HG03139 (cell line): ENCODE data around the gene WDFY2.

Source experiments
- ATAC-seq: cut with Tn5 transposase; IDR thresholded peaks from one replicate; pipeline ENCODE4 v1.9.1; 2021; ENCODE audit not compliant: unreplicated experiment

WDFY2 gene

GRCh38 chr13:51784097-51784496, 199.8 kb downstream of the WDFY2 start:
- ATAC-seq: no peak

GRCh38 chr13:51785712-51786424, 201.6 kb downstream of the WDFY2 start:
- ATAC-seq: no peak

- no peak for ATAC-seq
Observed at GRCh38 chr13:51786425-51787265, 202.4 kb downstream of the WDFY2 start.

GRCh38 chr13:51793570-51794271, 209.5 kb downstream of the WDFY2 start:
- peak; percentile 56 for ATAC-seq

GRCh38 chr13:51794964-51795363, 210.7 kb downstream of the WDFY2 start:
- ATAC-seq: no peak

- no peak for ATAC-seq
Observed at GRCh38 chr13:51795419-51795818, 211.2 kb downstream of the WDFY2 start.

DNA sequence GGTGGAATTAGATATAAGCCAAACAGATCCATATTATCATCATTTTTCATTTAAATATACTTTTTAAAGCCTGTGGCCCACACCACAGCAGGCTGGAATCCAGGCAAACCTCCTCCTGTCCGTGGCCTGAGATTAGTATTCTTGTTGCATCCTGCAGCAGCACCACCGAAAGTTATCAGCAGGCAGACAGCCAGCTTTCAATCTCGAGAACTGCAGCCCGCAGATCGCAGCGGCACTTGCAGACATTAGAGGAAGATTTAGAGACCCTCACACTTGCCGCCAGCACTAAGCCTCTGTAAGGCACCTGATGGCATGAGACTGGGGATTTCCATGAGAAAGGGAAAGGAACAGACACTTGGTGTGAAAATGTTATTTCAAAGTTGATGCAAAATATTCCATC, 212.3 kb downstream of the WDFY2 start:
- no peak for ATAC-seq

DNA sequence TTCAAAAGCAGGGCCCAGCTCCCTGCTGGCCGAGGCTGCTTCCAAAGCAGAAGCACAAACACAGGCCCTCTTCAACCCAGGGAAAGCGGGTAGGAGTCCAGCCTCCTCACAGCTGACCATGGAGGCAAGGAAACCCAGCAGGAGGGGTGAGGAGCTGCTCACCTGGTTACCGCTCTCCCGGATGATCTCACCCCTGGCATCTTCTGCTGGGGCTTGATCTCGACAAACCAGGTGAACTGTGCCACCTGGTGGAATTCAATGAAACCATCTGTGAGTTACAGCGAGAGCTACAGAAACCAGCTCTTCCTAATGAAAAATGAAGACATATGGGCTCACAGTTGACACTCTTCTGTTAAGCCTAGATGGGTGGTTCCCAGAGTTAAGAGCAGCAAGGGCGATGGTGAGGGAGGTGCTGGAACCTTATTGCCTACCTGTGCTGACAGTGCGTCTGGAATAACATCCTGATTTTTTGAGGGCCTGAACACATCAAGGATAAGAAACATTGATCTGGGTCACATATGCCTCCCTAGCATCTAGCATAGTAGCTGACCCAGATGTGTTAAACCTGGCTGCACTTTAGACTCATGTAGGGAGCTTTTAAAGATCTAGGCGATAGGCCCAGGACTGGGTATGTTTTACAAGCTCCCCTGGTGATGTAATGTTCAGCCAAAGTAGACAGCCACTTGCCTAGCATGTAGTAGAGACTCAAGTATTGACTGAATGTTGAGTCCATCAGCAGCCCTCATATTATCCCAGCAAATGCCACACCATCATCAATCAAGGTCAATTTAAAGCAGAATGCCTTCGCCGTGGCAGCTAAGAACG, 213.6 kb downstream of the WDFY2 start:
- ATAC-seq: no peak

- ATAC-seq: no peak
Observed at GRCh38 chr13:51799261-51799660, 215.0 kb downstream of the WDFY2 start.

DNA sequence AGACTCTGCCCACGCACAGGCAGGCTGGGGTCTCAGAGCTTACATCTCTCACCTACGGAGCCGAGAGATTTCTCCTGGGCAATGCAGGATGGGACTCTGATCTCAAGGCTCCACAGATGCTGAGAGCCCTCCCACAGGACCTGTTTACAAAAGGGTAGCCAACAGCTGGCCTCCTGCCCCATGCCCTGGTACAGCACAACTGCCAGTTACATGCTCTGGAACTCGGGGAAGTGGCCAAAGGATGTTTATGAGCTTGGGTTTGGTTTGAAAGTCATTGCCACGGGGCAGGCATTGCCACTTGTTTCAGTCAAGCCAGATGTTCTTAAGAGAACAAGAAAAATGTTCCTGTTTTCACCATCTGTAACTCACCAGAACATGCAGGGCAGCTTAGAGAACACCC, 216.2 kb downstream of the WDFY2 start:
- ATAC-seq: no peak

DNA sequence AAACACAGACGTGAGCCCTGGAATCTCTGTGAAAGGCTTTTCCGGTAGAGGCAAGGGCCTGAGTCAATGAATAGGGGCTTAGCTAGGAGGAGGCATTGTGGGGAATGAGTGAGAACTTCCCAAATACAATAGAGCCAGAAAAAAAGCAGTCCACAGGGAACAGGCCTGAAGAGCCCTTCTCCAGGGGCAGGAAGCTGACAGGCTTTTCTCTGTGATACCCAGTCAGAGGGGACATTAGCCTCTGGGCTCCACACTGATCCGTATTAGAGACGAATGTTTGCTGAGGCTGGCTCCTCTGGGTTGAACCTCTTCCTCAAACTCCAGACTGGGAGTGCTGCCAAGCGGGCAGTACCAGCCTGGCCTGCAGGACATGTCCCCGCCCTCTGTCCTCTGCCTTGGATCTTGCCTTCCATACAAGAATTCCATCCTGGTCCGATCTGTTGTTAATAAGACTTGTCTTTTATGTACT, 217.4 kb downstream of the WDFY2 start:
- no peak for ATAC-seq

DNA sequence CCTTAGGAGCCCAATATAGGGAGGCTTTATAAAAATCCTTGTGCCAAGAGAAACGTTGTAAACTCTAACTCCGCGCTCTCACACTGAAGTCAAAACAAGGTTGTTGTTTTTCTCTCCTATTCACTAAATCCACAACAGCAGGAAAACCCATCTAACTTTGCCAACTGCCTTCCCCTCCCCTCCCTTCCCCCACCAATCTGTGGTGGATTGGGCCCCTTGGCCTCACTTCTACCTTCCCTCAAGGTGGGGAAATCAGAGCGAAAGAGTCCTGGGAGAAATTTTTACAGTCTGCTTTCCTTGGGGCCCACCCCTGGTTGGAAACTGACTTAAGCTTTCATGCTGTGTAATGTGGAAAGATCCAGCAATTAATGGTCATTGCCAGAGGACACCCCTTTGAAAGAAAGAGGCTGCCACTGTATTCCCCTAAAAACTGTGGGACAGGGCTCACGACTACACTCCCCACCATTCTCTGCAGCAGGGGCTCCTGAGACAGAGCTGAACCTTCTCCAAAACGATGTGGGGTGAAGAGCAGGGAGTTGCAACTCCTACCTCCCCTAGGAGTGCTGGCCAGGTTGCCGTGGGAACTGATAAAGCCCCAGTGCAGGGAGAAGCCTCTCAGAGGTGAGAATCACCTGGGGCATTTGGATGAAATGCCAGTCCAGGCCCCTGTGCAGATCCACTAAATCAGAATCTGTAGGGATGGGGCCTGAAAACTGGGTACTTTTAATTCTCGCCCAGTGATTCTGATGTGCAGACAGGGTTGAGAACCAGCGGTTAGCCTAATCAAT, 218.6 kb downstream of the WDFY2 start:
- ATAC-seq: no peak

DNA sequence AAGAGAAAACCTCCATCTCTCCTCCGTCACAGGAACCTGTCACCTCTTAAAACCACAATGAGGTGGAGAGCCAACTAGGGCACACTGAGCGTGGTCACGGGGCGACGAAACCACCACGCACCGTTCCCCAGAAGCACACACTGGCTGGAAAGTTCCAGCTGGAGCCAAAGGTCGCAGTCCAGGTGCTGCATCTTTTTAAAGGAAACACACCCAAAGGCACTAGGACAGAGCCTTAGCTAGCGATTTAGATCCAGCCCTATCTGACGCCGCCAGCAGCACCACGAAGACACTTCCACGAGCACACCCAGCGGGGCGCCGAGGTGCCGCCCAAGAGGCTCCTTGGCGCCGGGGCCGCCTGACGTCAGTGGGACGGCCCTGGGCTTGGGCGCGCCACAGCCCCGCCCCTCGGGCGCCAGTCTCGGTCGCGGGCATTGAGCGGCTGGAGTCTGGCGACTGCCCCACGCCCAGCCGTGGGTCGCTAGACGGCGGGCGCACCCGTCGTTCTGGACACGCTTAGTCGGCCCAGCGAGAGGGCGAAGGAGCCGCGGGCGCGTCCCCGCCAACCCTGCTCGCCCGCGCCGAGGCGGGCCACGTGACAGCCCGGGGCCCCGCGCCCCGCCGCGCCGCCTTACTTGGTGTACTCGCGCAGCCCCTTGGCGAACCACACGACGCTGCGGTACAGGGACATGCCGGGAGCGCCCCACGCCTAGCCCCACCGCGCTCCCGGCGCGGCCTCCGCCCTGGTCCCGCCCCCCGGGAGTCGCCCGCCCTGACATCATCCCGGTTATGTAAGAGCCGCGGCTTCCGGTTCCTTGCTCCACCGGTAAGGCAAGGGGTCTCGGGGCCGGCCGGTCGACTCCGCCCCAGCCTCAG, 219.4 kb downstream of the WDFY2 start, which contains the start of gene DHRS12:
Gene DHRS12, minus strand, starts transcription at position 742 of the 873 bp plus-strand sequence. CDS start 4,504 bp downstream, outside the sequence.
- peak; percentile 82 for ATAC-seq

GRCh38 chr13:51804295-51805172, 220.3 kb downstream of the WDFY2 start:
- no peak for ATAC-seq

- ATAC-seq: no peak
Observed at GRCh38 chr13:51805313-51805712, 221.1 kb downstream of the WDFY2 start.

DNA sequence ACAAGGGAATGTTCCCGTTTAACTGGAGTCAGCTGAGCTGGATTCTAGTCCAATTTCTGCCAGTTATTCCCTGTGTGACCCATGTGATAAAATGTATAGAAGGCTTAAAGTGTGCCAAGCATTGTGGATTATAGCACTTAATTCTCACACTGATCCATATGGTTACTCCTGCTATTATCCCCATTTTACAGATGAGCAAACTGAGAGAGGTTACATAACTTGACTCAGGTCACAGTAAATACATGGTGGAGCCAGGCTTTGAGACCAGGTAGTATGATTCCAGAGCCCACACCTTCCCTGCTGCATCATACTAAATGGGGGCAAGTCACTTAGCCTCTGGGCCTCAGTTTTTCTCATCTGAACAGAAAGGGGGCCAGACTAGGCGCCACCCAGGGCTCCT, 221.7 kb downstream of the WDFY2 start:
- ATAC-seq: no peak

DNA sequence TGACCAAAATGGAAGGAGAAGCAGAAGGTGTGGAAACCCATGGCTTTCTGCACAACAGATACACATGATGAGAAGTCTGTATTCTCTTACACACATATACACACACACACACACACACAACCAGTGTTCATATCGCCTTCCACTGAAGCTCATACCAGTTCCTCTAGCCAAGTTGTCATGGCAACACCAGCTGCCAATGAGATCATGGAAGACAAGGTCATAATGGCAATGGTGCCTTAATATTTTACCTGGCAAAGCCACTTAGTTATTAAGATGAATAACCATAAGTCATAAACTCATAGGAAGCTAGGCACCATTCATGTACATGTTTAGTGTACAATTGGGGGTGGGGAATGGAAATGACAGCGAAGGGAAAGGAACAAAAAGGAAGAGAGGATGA, 222.3 kb downstream of the WDFY2 start:
- no peak for ATAC-seq

DNA sequence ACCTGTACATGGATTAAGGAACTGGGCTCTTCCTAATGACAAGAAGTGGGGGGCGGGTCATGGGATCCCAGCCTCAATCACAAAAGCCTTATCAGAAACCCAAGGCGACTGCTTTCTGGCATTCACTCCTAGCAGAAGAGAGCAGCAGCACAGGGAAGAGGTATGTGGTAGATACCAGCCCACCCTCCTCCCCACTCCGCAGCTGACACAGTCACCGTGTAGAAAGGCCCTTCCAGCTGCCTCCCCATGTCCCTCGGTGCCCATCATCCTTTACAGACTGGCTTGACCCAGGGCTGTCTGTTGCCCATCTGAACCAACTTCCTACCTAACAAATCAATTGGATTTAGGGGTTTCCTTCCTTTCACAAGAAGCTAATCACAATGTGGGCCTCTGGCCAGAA, 222.8 kb downstream of the WDFY2 start:
- no peak for ATAC-seq
